ENCODE data around the gene ZFYVE28.

GRCh38 chr4:2426711-2427275 is 8.3 kb upstream of the ZFYVE28 start:
- TF ChIP-seq POLR2A (IDR thresholded peaks at IDR 0.05) (no peak), CTCF (IDR thresholded peaks at IDR 0.05) (no peak), POLR2AphosphoS5 (IDR thresholded peaks at IDR 0.05) (no peak)
